SK-N-SH (cell line): ENCODE measurements around the gene DBNDD2. TPM values are rescaled to one million over a fixed set of nuclear protein-coding genes. Genes with fewer than 3 reads are reported as not detected.

Experiments
- CTCF ChIA-PET: fragments of 300-600, 350-600 bp; formaldehyde crosslinking; extraction: SDS; loops from one replicate; lab custom pipeline; 2021; lab: Yijun Ruan, JAX
- POLR2A ChIA-PET: fragments of 350-600 bp; sonication (Branson Sonifier 250); formaldehyde crosslinking; extraction: SDS; loops from one replicate; lab custom pipeline; 2020; ENCODE audit warnings: antibody characterized with exemption, inconsistent platforms; lab: Yijun Ruan, JAX
- DNase-seq: peaks from one replicate; pipeline ENCODE4 v3.0.0; 2012
- H2AFZ ChIP-seq: fragments of 200-600 bp; sonication (generic); 2 replicates; pipeline ENCODE4 v1.8.1; 2016; ENCODE audit warnings: antibody characterized with exemption, mild to moderate bottlenecking, low read depth
- H3F3A ChIP-seq: fragments of 200-600 bp; sonication (generic); replicated peaks from 2 replicates; pipeline ENCODE3; 2016; ENCODE audit warnings: antibody characterized with exemption, mild to moderate bottlenecking; ENCODE audit not compliant: insufficient read depth
- H3K27ac ChIP-seq, 2 experiments: fragments of 200-500 bp in 1 of 2; fragments of 200-600 bp in 1 of 2; sonication (Bioruptor generic) in 1 of 2; sonication (generic), shearing (Covaris generic) in 1 of 2; 2 replicates each; pipeline versions ENCODE4 v1.5.1 to v1.6.1; 2014 to 2016; ENCODE audit warnings: low read depth in 2 of 2, inconsistent platforms in 1 of 2, low read length in 1 of 2, mild to moderate bottlenecking in 1 of 2, mixed read lengths in 1 of 2
- H3K27me3 ChIP-seq: fragments of 200-600 bp; sonication (generic), shearing (Covaris generic); 2 replicates; pipeline ENCODE4 v1.6.1; 2016; ENCODE audit warnings: mixed run types; ENCODE audit not compliant: insufficient read depth
- H3K36me3 ChIP-seq, 2 experiments: fragments of 200-500 bp in 1 of 2; fragments of 200-600 bp in 1 of 2; sonication (Bioruptor generic) in 1 of 2; sonication (generic) in 1 of 2; replicated peaks in 1 of 2; 2 replicates each; pipeline versions ENCODE3 to v1.5.1; 2014 to 2016; ENCODE audit warnings: low read length in 1 of 2, mild to moderate bottlenecking in 1 of 2; ENCODE audit not compliant: insufficient read depth in 2 of 2, control insufficient read depth in 1 of 2
- H3K4me1 ChIP-seq, 2 experiments: fragments of 200-500 bp in 1 of 2; fragments of 200-600 bp in 1 of 2; sonication (Bioruptor generic) in 1 of 2; sonication (generic), shearing (Covaris generic) in 1 of 2; 2 replicates each; pipeline versions ENCODE4 v1.5.1 to v1.6.1; 2014 to 2016; ENCODE audit warnings: low read depth in 1 of 2, low read length in 1 of 2, mixed run types in 1 of 2; ENCODE audit not compliant: insufficient read depth in 2 of 2, control insufficient read depth in 1 of 2
- H3K4me2 ChIP-seq: fragments of 200-600 bp; sonication (generic), shearing (Covaris generic); 2 replicates; pipeline ENCODE4 v1.6.1; 2017; ENCODE audit warnings: mixed run types
- H3K4me3 ChIP-seq, 2 experiments: fragments of 200-500 bp in 1 of 2; fragments of 200-600 bp in 1 of 2; sonication (Bioruptor generic) in 1 of 2; sonication (generic), shearing (Covaris generic) in 1 of 2; 2 replicates each; pipeline versions ENCODE4 v1.5.1 to v1.8.1; 2014 to 2016; ENCODE audit warnings: low read depth in 2 of 2, inconsistent platforms in 1 of 2, low read length in 1 of 2, mild to moderate bottlenecking in 1 of 2, mixed read lengths in 1 of 2, moderate library complexity in 1 of 2
- H3K79me2 ChIP-seq: fragments of 200-600 bp; sonication (generic); 2 replicates; pipeline ENCODE4 v1.8.1; 2017; ENCODE audit warnings: mild to moderate bottlenecking; ENCODE audit not compliant: insufficient read depth
- H3K9ac ChIP-seq: fragments of 200-600 bp; sonication (generic); 2 replicates; pipeline ENCODE4 v1.6.1; 2017; ENCODE audit warnings: mixed run types
- H3K9me2 ChIP-seq: fragments of 200-600 bp; sonication (generic); 2 replicates; pipeline ENCODE4 v1.6.1; 2017; ENCODE audit warnings: mixed run types
- H3K9me3 ChIP-seq: fragments of 200-600 bp; sonication (generic); 2 replicates; pipeline ENCODE4 v1.6.1; 2017; ENCODE audit warnings: mixed run types, mild to moderate bottlenecking, moderate library complexity
- H4K20me1 ChIP-seq: fragments of 200-600 bp; sonication (generic); 2 replicates; pipeline ENCODE4 v1.6.1; 2017; ENCODE audit warnings: mild to moderate bottlenecking, mixed run types; ENCODE audit not compliant: insufficient read depth
- CTCF ChIP-seq: fragments of 200-600 bp; sonication (generic); IDR thresholded peaks from 2 replicates; pipeline ENCODE4 v1.6.1; 2017; ENCODE audit warnings: antibody characterized with exemption, mild to moderate bottlenecking, moderate library complexity
- ELF1 ChIP-seq: IDR thresholded peaks from 2 replicates; pipeline ENCODE4 v1.4.0; 2012
- EZH2phosphoT487 ChIP-seq: fragments of 200-600 bp; sonication (generic); IDR thresholded peaks from 2 replicates; pipeline ENCODE4 v1.6.1; 2017; ENCODE audit warnings: low read depth, mixed run types, mild to moderate bottlenecking, antibody characterized with exemption, moderate library complexity, borderline replicate concordance
- FOSL2 ChIP-seq: IDR thresholded peaks from 2 replicates; pipeline ENCODE4 v1.4.0; 2012; ENCODE audit warnings: low read depth, mild to moderate bottlenecking, moderate library complexity, borderline replicate concordance
- FOXM1 ChIP-seq: IDR thresholded peaks from 2 replicates; pipeline ENCODE4 v1.4.0; 2012; ENCODE audit warnings: low read depth, mild to moderate bottlenecking
- GABPA ChIP-seq: IDR thresholded peaks from 2 replicates; pipeline ENCODE4 v1.4.0; 2012; ENCODE audit warnings: low read depth, mild to moderate bottlenecking
- JUND ChIP-seq: IDR thresholded peaks from 2 replicates; pipeline ENCODE4 v1.4.0; 2012
- MAX ChIP-seq: IDR thresholded peaks from 2 replicates; pipeline ENCODE4 v1.4.0; 2012; ENCODE audit warnings: low read depth
- MEF2A ChIP-seq: IDR thresholded peaks from 2 replicates; pipeline ENCODE4 v1.4.0; 2012; ENCODE audit warnings: low read depth, borderline replicate concordance
- MXI1 ChIP-seq: IDR thresholded peaks from 2 replicates; pipeline ENCODE4 v1.6.1; 2012; ENCODE audit warnings: mild to moderate bottlenecking, low read depth, low read length, improper control_type of control experiment
- NFIC ChIP-seq: IDR thresholded peaks from 2 replicates; pipeline ENCODE4 v1.4.0; 2012; ENCODE audit warnings: borderline replicate concordance
- NRF1 ChIP-seq: IDR thresholded peaks from 2 replicates; pipeline ENCODE4 v1.6.1; 2012; ENCODE audit warnings: low read depth, mild to moderate bottlenecking, low read length
- PBX3 ChIP-seq: IDR thresholded peaks from 2 replicates; pipeline ENCODE4; 2012
- RAD21 ChIP-seq: IDR thresholded peaks from 2 replicates; pipeline ENCODE4 v1.6.1; 2012; ENCODE audit warnings: mild to moderate bottlenecking, low read length
- RCOR1 ChIP-seq: fragments of 150-350 bp; IDR thresholded peaks from 2 replicates; pipeline ENCODE4 v1.6.1; 2017; ENCODE audit warnings: antibody characterized with exemption, low read length
- SIN3A ChIP-seq: IDR thresholded peaks from 2 replicates; pipeline ENCODE4 v1.6.1; 2012; ENCODE audit warnings: low read depth, mild to moderate bottlenecking, low read length, moderate library complexity, borderline replicate concordance
- SMC3 ChIP-seq: IDR thresholded peaks from 2 replicates; pipeline ENCODE4 v1.6.1; 2012; ENCODE audit warnings: low read depth, low read length, improper control_type of control experiment
- TEAD4 ChIP-seq: IDR thresholded peaks from 2 replicates; pipeline ENCODE4 v1.4.0; 2012; ENCODE audit warnings: mild to moderate bottlenecking, borderline replicate concordance; ENCODE audit not compliant: insufficient read depth
- USF2 ChIP-seq: fragments of 150-350 bp; IDR thresholded peaks from 2 replicates; pipeline ENCODE4 v1.6.1; 2017; ENCODE audit warnings: antibody characterized with exemption, low read length, low read depth, borderline replicate concordance
- ZBTB33 ChIP-seq: IDR thresholded peaks from 2 replicates; pipeline ENCODE4 v1.4.0; 2012; ENCODE audit warnings: low read depth, borderline replicate concordance
- WGBS: methylation state at CpG from one replicate; pipeline ENCODE4 v1.1.6; 2017; ENCODE audit warnings: low lambda C conversion rate; 5-methylcytosine and 5-hydroxymethylcytosine counted together
- polyA plus RNA-seq, 3 experiments: library from polyadenylated mRNA; depleted of rRNA; stranded (reverse); fragments of >200 nt; gene quantifications; 2 replicates each; pipeline ENCODE4 v1.2.3, GENCODE V29; 2012

The DBNDD2 gene
- polyA plus RNA-seq, 1 of the 3 experiments (the other 2 are of a cell fraction), result 22.4 TPM

GRCh38 chr20:45394221-45395113, 13.6 kb upstream of the DBNDD2 start:
- H3K4me2 ChIP-seq, result no peak overlapping the region
- 87% methylated on average over 13 of the region's 21 CpGs for WGBS
- H3K9ac ChIP-seq, result no peak overlapping the region
- no peak overlapping the region for H3K4me3 ChIP-seq
- CTCF ChIA-PET, result interaction anchor here (1.0 to 3.4 kb wide), 4 partner anchors 10 to 377 kb away, joined by 3 to 20 read pairs (median 6); no protein-coding TSS in a partner anchor
- H3K9me2 ChIP-seq, result no peaks in the 10 kb centered on the region
- H3K27ac ChIP-seq, result no peak overlapping the region
- DNase-seq, result no peak
- no peaks in the 10 kb centered on the region for H3K4me1 ChIP-seq
- no peaks in the 10 kb centered on the region for H3K9me3 ChIP-seq
- POLR2A ChIA-PET, result no interaction called here
- H3K27me3 ChIP-seq, result no peaks in the 10 kb centered on the region
- H2AFZ ChIP-seq, result no peak overlapping the region
- H3K79me2 ChIP-seq, result no peaks in the 10 kb centered on the region
- H3K36me3 ChIP-seq, result peaks cover 0 to 2% of the 10 kb centered on the region in 2 experiments
- TF ChIP-seq USF2 (no peak), PBX3 (no peak), GABPA (no peak), FOSL2 (no peak), JUND (no peak), SMC3 (no peak), FOXM1 (no peak), SIN3A (no peak), NRF1 (no peak), MAX (no peak), MEF2A (no peak), ZBTB33 (no peak), RAD21 (no peak), EZH2phosphoT487 (no peak), MXI1 (no peak), ELF1 (no peak), NFIC (no peak), CTCF (no peak), RCOR1 (no peak), TEAD4 (no peak)
- TF ChIP-seq, all 33 proteins: peak for 0
- no peaks in the 10 kb centered on the region for H4K20me1 ChIP-seq
- peaks cover 5% of the 10 kb centered on the region for H3F3A ChIP-seq
